ENCODE results near the gene BHMT2.

GRCh38 chr5:79122973-79123372, 53.4 kb downstream of the BHMT2 start:
- TF ChIP-seq MXI1 (IDR thresholded peaks at IDR 0.05; ENCODE audit: low read depth, low read length) = no peak
- no peak for TF ChIP-seq CTCF (IDR thresholded peaks at IDR 0.05)
- TF ChIP-seq EP300 (IDR thresholded peaks at IDR 0.05; ENCODE audit: borderline replicate concordance in 1 of 2, low read depth in 1 of 2, low read length in 1 of 2) = no peak
- no peak for TF ChIP-seq POLR2AphosphoS5 (IDR thresholded peaks at IDR 0.05; ENCODE audit: low read depth, low read length)
- no peak for TF ChIP-seq NFIC (IDR thresholded peaks at IDR 0.05; ENCODE audit: borderline replicate concordance)
- no peak for TF ChIP-seq ZBTB33 (IDR thresholded peaks at IDR 0.05; ENCODE audit: borderline replicate concordance, low read depth)

All from SK-N-SH (cell line).